CD4-positive, alpha-beta T cell treated with Interleukin-6 for 4 hours (primary cell): ENCODE data around the gene TTPAL.

Experiments
- DNase-seq: peaks from one replicate; pipeline ENCODE4 v3.0.0-alpha.2; 2020; ENCODE audit warnings: mixed read lengths

Gene TTPAL

GRCh38 chr20:44501448-44501847 is 25.8 kb downstream of the TTPAL start:
- DNase-seq, result no peak

GRCh38 chr20:44502968-44503367 is 27.3 kb downstream of the TTPAL start:
- DNase-seq, result no peak

- no peak for DNase-seq
Observed at GRCh38 chr20:44504402-44505307, 29.0 kb downstream of the TTPAL start.

- DNase-seq, result no peak
Observed at GRCh38 chr20:44509762-44510161, 34.1 kb downstream of the TTPAL start.

GRCh38 chr20:44513871-44514270 is 38.2 kb downstream of the TTPAL start:
- DNase-seq, result no peak

- DNase-seq, result no peak
Observed at GRCh38 chr20:44516491-44516890, 40.8 kb downstream of the TTPAL start.

- DNase-seq, result no peak
Observed at GRCh38 chr20:44517454-44517853, 41.8 kb downstream of the TTPAL start.

GRCh38 chr20:44518248-44518647 is 42.6 kb downstream of the TTPAL start:
- no peak for DNase-seq

- DNase-seq, result no peak
Observed at GRCh38 chr20:44520881-44521280, 45.2 kb downstream of the TTPAL start.

- peak; percentile 97 for DNase-seq
Observed at GRCh38 chr20:44521484-44522481, 46.1 kb downstream of the TTPAL start, which contains the start of gene SERINC3. Gene SERINC3, minus strand, starts transcription at chr20:44522070. Its CDS starts 119 bp downstream, at chr20:44521951.

- no peak for DNase-seq
Observed at GRCh38 chr20:44522841-44523240, 47.2 kb downstream of the TTPAL start.

- DNase-seq, result no peak
Observed at GRCh38 chr20:44523746-44524145, 48.1 kb downstream of the TTPAL start.

- no peak for DNase-seq
Observed at GRCh38 chr20:44526129-44526528, 50.5 kb downstream of the TTPAL start.

- no peak for DNase-seq
Observed at GRCh38 chr20:44527716-44528199, 52.1 kb downstream of the TTPAL start.

GRCh38 chr20:44528309-44528708 is 52.6 kb downstream of the TTPAL start:
- DNase-seq, result no peak

- DNase-seq, result no peak
Observed at GRCh38 chr20:44532259-44532980, 56.7 kb downstream of the TTPAL start.

- DNase-seq, result peak; percentile 46
Observed at GRCh38 chr20:44532981-44533331, 57.3 kb downstream of the TTPAL start.

GRCh38 chr20:44533928-44534327 is 58.3 kb downstream of the TTPAL start:
- no peak for DNase-seq

GRCh38 chr20:44536175-44536574 is 60.5 kb downstream of the TTPAL start:
- no peak for DNase-seq

GRCh38 chr20:44537993-44538392 is 62.3 kb downstream of the TTPAL start:
- DNase-seq, result no peak

- no peak for DNase-seq
Observed at GRCh38 chr20:44540834-44541233, 65.2 kb downstream of the TTPAL start.

- DNase-seq, result no peak
Observed at GRCh38 chr20:44541992-44542391, 66.3 kb downstream of the TTPAL start.

- no peak for DNase-seq
Observed at GRCh38 chr20:44542890-44543289, 67.2 kb downstream of the TTPAL start.
